Activated naive CD4-positive, alpha-beta T cell treated with anti-CD3 and anti-CD28 coated beads, Interleukin-2, amount 10 ng/mL, durations not matched to agents 7 days and 5 days (primary cell): ENCODE data around the gene CD3E.
A peak's percentile ranks its signal among the peaks of the same experiment; 100 is the strongest.

Experiments used
- CTCF ChIA-PET: fragments of 350-600 bp; sonication (Branson Sonifier 250); formaldehyde crosslinking; loops from one replicate; lab custom pipeline; 2021; ENCODE audit warnings: antibody characterized with exemption; lab: Charles Lee
- DNase-seq: peaks from one replicate; pipeline ENCODE4 v3.0.0-alpha.2; 2020
- H3K27ac Mint-ChIP-seq: one replicate; pipeline ENCODE4 v1.8.0; 2021; ENCODE audit warnings: mild to moderate bottlenecking, moderate library complexity, mixed read lengths
- H3K27me3 Mint-ChIP-seq: one replicate; pipeline ENCODE4 v1.8.0; 2021; ENCODE audit warnings: mild to moderate bottlenecking, mixed read lengths
- H3K36me3 Mint-ChIP-seq: one replicate; pipeline ENCODE4 v1.8.0; 2021; ENCODE audit warnings: mixed read lengths
- H3K4me1 Mint-ChIP-seq: one replicate; pipeline ENCODE4 v1.8.0; 2021; ENCODE audit warnings: mixed read lengths
- H3K4me3 Mint-ChIP-seq: one replicate; pipeline ENCODE4 v1.8.0; 2021; ENCODE audit warnings: mild to moderate bottlenecking, moderate library complexity, mixed read lengths
- H3K9me3 Mint-ChIP-seq: one replicate; pipeline ENCODE4 v1.8.0; 2021; ENCODE audit warnings: mixed read lengths

CD3E gene

GRCh38 chr11:118342503-118343161, 38.1 kb downstream of the CD3E start, which contains the start of gene CD3D:
Gene CD3D, minus strand, starts transcription at chr11:118342705. Its CDS starts 98 bp downstream, at chr11:118342607.
- peaks cover 71% of the 10 kb centered on the region for H3K4me1 Mint-ChIP-seq
- peak within 1 kb of the TSS; percentile 100 for H3K27ac Mint-ChIP-seq
- no peaks in the 10 kb centered on the region for H3K9me3 Mint-ChIP-seq
- peaks cover 69% of the 10 kb centered on the region for H3K36me3 Mint-ChIP-seq
- CTCF ChIA-PET, result interaction anchor here (0.8 to 8.2 kb wide), 10 partner anchors 10 to 144 kb away, joined by 3 to 76 read pairs (median 4); partner anchors contain the start of gene CD3E
- peaks cover 4% of the 10 kb centered on the region for H3K27me3 Mint-ChIP-seq
- peak within 1 kb of the TSS; percentile 81 for H3K4me3 Mint-ChIP-seq
- DNase-seq, result peak; percentile 77

GRCh38 chr11:118343248-118343647, 38.7 kb downstream of the CD3E start:
- H3K27me3 Mint-ChIP-seq, result peaks cover 4% of the 10 kb centered on the region
- peaks cover 66% of the 10 kb centered on the region for H3K36me3 Mint-ChIP-seq
- DNase-seq, result no peak
- peak overlapping the region; percentile 81 for H3K4me3 Mint-ChIP-seq
- H3K27ac Mint-ChIP-seq, result peak overlapping the region; percentile 100
- H3K4me1 Mint-ChIP-seq, result peaks cover 70% of the 10 kb centered on the region
- CTCF ChIA-PET, result interaction anchor here (0.8 to 8.2 kb wide), 5 partner anchors 10 to 54 kb away, joined by 3 to 76 read pairs (median 14); partner anchors contain the start of gene CD3E
- H3K9me3 Mint-ChIP-seq, result no peaks in the 10 kb centered on the region

GRCh38 chr11:118343981-118344515, 39.5 kb downstream of the CD3E start, which contains the start of gene CD3G:
Gene CD3G, plus strand, starts transcription at chr11:118344344. Its CDS starts 80 bp downstream, at chr11:118344424.
- DNase-seq, result peak; percentile 86
- no peaks in the 10 kb centered on the region for H3K9me3 Mint-ChIP-seq
- peak within 1 kb of the TSS; percentile 81 for H3K4me3 Mint-ChIP-seq
- H3K36me3 Mint-ChIP-seq, result peaks cover 66% of the 10 kb centered on the region
- peaks cover 70% of the 10 kb centered on the region for H3K4me1 Mint-ChIP-seq
- peak within 1 kb of the TSS; percentile 100 for H3K27ac Mint-ChIP-seq
- H3K27me3 Mint-ChIP-seq, result no peaks in the 10 kb centered on the region
- CTCF ChIA-PET, result interaction anchor here (1.0 to 8.2 kb wide), 5 partner anchors 9 to 199 kb away, joined by 3 to 76 read pairs (median 14); partner anchors contain the start of gene CD3E

DNA sequence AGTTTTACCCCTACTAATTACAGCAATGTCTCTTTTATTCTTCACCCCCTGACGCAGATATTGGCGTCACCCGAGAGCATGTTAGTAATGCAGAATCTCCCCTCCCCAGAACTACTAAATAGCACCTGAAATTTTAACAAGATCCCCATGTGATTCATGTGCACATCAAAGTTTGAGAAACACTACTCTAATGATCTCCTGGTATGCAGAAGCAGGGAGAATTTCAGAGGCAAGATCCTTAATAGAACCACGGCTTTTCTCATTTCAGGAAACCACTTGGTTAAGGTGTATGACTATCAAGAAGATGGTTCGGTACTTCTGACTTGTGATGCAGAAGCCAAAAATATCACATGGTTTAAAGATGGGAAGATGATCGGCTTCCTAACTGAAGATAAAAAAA, 44.9 kb downstream of the CD3E start:
- peaks cover 62% of the 10 kb centered on the region for H3K4me1 Mint-ChIP-seq
- H3K27me3 Mint-ChIP-seq, result no peaks in the 10 kb centered on the region
- DNase-seq, result no peak
- no peak overlapping the region for H3K4me3 Mint-ChIP-seq
- peak overlapping the region; percentile 55 for H3K27ac Mint-ChIP-seq
- peaks cover 75% of the 10 kb centered on the region for H3K36me3 Mint-ChIP-seq
- no peaks in the 10 kb centered on the region for H3K9me3 Mint-ChIP-seq
- CTCF ChIA-PET, result interaction anchor here (1.0 to 8.9 kb wide), 2 partner anchors 44 to 53 kb away, joined by 3 to 89 read pairs; no protein-coding TSS in a partner anchor

GRCh38 chr11:118353084-118353710, 48.7 kb downstream of the CD3E start:
- H3K27me3 Mint-ChIP-seq, result no peaks in the 10 kb centered on the region
- peaks cover 31% of the 10 kb centered on the region for H3K4me1 Mint-ChIP-seq
- peaks cover 54% of the 10 kb centered on the region for H3K36me3 Mint-ChIP-seq
- H3K9me3 Mint-ChIP-seq, result no peaks in the 10 kb centered on the region
- CTCF ChIA-PET, result interaction anchor here (1.0 to 8.9 kb wide), 16 partner anchors 8 to 182 kb away, joined by 3 to 89 read pairs (median 4); partner anchors contain the start of genes CD3D and CD3E
- no peak for DNase-seq
- H3K27ac Mint-ChIP-seq, result peak overlapping the region; percentile 80
- no peak overlapping the region for H3K4me3 Mint-ChIP-seq

- CTCF ChIA-PET, result no interaction called here
- no peaks in the 10 kb centered on the region for H3K9me3 Mint-ChIP-seq
- no peak overlapping the region for H3K27ac Mint-ChIP-seq
- peaks cover 27% of the 10 kb centered on the region for H3K36me3 Mint-ChIP-seq
- peaks cover 51% of the 10 kb centered on the region for H3K4me1 Mint-ChIP-seq
- peaks cover 7% of the 10 kb centered on the region for H3K27me3 Mint-ChIP-seq
- H3K4me3 Mint-ChIP-seq, result no peak overlapping the region
- DNase-seq, result no peak
Observed at GRCh38 chr11:118358071-118358470, 53.5 kb downstream of the CD3E start.

GRCh38 chr11:118359295-118359958, 54.9 kb downstream of the CD3E start, which contains the start of gene UBE4A:
Gene UBE4A, plus strand, starts transcription at chr11:118359600. Its CDS starts 5,481 bp downstream, at chr11:118365081.
- Mint-ChIP-seq H3K4me3 (peak within 1 kb of the TSS; percentile 98), H3K9me3 (no peaks in the 10 kb centered on the region), H3K27me3 (peaks cover 7% of the 10 kb centered on the region), H3K36me3 (peaks cover 23% of the 10 kb centered on the region), H3K27ac (peak within 1 kb of the TSS; percentile 93), H3K4me1 (peaks cover 46% of the 10 kb centered on the region)
- CTCF ChIA-PET, result interaction anchor here (1.1 to 6.9 kb wide), 3 partner anchors 9 to 129 kb away, joined by 3 to 36 read pairs (median 6); no protein-coding TSS in a partner anchor
- DNase-seq, result peak; percentile 99

DNA sequence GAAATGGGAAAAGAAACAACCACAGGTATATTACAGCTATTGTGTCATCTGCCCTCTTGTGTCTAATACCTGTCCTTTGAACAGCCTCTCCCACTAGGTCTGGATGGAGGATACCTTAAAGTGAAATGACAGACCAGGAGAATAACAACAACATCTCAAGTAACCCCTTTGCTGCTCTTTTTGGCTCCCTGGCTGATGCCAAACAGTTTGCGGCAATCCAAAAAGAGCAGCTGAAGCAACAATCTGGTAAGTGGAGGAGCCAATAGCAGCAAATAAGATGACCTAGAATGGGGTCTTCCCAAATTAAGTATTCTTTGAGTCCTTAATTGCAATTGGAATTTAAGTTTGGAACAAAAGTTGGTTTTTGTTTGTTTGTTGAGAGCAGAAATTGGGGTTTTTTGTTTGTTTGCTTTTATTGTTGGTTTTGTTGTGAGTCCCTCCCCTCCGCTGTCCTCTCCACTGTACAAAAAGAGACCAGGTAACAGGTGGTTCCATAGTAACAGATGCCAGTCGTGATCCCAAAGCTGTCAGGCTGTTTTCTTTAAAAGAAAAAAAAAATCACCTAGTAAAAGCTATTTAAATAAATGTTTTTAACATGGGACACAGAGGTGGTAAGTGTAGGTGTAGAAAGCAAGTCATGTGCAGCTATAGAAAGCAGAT, 60.6 kb downstream of the CD3E start:
- peaks cover 42% of the 10 kb centered on the region for H3K36me3 Mint-ChIP-seq
- H3K4me1 Mint-ChIP-seq, result peaks cover 32% of the 10 kb centered on the region

More for the DNA sequence above, 60.6 kb downstream of the CD3E start:
- CTCF ChIA-PET, result interaction anchor here (0.9 to 6.9 kb wide), 5 partner anchors 14 to 124 kb away, joined by 3 to 36 read pairs (median 5); no protein-coding TSS in a partner anchor
- no peak overlapping the region for H3K27ac Mint-ChIP-seq
- no peak overlapping the region for H3K4me3 Mint-ChIP-seq
- no peaks in the 10 kb centered on the region for H3K27me3 Mint-ChIP-seq
- no peaks in the 10 kb centered on the region for H3K9me3 Mint-ChIP-seq
- DNase-seq, result no peak
